NCI-H1694 (cell line): Measurements from ENCODE around the gene BANF2.
A peak's percentile ranks its signal among the peaks of the same experiment; 100 is the strongest.

Experiments used
- DNase-seq: peaks from one replicate; lab custom pipeline; 2025; lab: John Stamatoyannopoulos, UW

The BANF2 gene

DNA sequence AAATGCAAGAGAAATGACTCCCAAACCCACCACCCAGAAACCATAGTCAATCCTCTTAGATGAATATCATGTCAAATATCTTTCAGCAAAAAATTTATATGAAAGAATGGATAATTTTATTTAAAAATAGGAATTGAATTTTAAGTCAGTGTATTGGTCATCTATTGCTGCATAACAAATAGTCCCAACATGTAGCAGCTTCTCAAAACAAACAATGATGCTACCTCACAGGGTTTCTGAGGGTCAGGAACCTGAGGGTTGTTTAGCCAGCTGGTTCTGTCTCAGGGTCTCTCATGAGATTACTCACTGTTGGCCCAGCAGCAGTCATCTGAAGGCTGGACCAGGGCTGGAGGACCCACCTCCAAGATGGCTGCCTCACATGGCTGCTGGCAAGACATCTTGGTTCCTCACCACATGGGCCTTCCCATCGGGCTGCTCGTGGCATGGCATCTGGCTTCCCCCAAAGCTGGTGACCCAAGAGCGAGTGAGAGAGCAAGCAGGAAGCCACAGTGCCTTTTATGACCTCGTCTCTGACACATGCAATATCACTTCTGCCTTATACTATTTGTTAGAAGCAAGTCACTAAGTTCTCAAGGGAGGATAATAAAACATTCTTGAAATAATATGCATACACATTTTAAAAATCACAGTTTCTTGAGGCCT is 36.3 kb downstream of the BANF2 start:
- no peak for DNase-seq

DNA sequence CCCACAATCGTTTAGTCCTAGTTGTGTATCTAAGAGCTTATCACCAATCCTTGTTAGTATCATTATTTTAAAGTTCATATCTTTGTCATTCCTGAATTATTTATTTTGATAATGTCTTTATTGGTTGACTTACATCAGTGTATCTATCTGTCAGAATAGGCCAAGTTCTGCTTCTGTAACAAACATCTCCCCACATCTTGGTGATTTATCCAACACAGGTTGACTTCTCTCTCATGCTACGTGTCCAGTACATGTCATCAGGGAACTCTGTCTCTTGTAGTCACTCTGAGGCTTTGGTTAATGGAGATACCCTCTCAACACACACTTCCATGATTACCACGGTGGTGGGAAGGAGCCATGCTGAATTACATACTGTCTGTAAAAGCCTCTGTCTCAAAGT is 38.4 kb downstream of the BANF2 start:
- no peak for DNase-seq

DNA sequence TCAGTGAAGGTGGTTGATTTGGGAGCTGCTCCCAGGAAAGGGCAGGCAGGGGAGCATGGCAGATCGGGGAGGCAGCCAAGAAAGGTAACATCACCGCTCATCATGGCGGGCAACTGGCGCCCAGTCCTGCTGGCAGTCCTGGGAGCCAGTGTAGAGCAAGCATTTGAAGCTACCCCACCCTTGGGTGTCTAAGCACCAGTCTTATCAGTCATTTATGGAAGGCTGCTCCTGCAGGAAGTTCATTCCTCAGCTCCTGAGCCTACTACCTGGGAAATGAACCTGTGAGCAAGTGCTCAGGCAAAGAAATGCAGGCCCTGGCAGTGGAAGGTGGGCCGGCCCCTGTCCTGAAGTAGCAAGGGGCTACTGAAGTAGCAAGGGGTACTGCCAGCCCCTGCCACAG is 41.5 kb downstream of the BANF2 start:
- no peak for DNase-seq

DNA sequence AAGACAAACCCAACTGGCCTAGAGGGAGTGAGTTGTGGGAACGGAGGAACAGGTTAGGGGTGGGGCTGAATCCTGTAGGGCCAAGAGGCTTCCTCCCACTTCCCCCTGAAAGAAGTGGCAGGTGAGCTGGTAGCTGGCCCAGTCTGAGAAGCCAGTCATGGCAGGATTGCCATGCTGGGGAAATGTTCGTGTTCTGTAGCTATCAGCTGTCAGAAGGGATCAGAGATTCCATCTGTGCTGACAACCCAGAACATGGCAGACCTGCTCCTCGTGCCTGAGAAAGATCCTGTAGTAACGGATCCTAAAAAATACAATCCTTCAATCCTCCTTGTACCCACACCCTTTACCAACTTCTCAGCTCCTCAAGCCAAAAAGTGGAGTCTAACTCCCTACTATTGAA is 43.0 kb downstream of the BANF2 start:
- DNase-seq = no peak

DNA sequence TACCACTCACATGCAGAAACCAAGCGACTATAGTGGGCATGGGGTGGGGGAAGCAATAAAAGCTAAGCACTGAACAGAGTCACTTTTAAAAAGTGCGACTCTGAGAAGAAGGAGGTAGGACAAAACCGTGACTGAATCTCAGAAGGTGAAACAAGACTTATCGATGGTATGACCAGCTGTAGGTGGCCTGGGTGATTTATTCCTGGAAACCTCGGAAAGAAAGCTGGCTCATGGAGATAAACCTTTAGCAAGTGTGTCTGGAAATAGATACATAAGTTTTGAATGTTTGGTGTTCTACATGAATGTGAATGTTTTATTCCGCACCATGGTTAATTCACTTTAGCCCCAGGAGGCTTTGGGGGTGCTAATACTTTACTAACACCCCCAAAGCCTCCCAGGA is 43.9 kb downstream of the BANF2 start:
- no peak for DNase-seq

DNA sequence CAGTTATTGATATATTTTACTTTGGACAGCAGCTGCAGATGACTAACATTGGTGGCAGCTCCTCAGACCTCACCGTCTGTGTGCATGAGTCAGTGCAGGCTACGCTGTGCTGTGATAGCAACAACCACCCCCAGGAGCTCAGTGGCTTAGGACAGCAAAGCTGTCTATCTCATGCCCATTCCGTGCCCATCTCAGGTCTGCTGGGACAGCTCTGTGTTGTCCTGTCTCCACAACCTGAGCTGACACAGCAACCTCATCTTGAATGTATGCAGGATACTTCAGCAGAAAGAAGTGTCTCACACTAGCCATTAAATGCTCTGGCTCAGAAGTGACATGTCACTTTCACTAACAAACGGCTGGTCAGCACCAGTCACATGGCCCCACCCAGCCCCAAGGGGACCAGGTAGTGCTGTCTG is 47.7 kb downstream of the BANF2 start:
- DNase-seq = no peak

DNA sequence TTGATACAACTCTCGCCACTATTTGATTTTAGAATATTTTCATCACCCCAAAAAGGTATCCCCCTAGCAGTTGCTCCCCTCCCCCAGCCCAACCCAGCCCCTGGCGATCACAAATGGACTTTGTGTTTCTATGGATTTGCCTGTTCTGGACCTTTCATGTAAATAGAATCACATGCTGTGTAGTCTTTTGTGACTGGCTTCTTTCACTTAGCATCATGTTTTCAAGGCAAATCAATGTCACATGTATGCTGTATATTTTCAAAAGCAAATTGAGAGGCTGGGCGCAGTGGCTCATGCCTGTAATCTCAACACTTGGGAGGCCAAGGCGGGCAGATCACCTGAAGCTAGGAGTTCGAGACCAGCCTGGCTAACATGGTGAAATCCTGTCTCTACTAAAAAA is 48.5 kb downstream of the BANF2 start:
- no peak for DNase-seq

DNA sequence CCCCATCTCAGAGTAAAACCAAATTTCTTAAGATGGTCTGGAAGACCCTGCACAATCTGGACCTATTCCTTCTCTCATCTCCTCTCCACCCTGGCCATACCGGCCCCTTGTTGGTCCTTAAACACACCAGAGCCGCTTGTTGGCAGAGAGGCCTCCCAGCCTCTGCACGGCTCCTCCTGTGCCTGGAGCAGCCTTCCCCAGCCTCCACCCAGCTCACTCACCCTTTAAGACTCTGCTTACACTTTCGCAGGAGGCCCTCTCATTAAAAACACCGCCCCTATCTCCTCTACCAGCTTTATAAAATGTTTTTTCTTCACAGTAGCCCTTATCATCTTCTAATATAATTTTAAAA is 49.8 kb downstream of the BANF2 start:
- no peak for DNase-seq

DNA sequence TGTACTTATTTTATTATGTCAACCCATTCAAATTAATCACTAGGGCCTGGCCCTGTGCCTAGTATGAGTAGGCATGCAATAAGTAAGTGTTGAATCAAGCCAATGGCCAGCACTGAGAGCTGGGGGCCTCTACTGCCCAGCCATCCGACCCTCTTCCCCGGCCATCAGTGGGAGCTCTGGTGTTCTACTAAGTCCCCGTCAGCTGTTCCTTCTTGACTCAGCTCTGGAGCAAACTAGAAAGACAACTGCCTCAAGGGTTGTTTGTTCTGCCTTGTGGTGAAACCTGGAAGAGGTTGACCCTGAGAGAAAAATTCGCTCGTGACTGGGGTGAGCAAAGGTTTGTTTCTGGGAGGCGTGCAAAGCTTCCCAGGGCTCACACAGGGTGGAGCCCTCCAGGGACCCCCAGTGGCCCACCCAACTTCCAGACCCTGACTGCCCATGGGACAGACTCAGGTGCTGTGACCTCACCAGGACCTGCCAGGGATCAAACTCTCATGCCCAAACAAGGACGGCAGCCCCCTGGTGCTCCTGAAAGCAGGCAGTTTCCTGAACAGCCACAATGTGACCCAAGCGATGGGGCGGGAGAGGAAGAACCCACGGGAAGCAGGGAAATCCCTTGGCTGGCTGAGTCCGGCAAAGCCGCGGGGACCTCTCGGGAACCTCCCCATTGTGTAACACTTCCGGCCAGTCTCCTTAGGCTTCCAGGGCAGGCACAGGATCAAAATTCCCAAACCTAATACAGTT is 50.4 kb downstream of the BANF2 start:
- no peak for DNase-seq

DNA sequence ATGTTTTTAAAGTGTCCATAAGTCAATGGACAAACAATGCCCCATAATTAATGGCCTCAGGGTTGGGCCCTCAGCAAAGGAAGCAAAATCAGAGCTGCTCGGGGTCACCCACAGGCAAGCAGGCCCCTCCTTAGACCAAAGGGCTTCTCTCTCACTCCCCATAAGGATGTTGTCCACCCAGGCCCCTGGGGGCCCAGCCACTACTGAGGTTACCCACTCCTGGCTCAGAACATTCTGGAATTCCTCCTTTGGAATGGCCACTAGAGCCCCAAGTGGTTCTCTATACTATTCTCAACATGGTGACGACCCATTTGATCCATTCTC is 50.9 kb downstream of the BANF2 start:
- no peak for DNase-seq

DNA sequence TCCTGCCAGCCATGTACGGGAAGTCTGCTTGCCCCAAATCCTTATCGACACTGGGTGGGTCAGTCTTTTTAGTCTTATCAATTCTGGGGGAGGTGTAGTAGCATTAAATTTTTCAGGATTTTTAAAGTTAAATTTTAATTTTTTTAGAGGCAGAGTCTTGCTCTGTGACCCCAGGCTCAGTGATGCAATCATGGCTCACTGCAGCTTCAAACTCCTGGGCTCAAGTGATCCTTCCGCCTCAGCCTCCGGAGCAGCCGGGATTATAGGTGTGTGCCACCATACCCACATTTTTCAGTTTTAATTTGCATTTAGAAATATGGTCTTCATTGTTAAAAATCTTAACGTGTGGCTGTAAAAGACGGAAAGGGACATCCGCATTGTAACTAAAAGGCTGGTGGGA is 51.9 kb downstream of the BANF2 start:
- no peak for DNase-seq

DNA sequence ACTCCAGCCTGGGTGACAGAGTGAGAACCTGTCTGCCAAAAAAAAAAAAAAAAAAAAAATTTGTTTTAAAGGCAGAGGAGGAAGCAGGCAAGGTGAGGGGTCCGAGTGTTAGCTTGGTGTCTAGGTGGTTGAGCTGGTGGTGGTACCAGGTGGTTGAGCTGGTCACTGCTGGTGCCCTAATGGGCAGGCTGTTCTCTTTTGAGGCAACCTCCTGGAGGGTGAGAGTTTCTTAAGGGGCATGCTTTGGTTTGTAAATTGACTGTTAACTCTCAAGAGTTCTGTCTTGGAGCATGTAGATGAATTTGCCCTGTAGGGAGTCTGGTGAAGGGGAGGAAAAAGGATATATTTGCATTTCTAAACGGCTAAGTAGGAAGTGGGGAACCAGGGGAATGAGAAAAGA is 52.7 kb downstream of the BANF2 start:
- no peak for DNase-seq

DNA sequence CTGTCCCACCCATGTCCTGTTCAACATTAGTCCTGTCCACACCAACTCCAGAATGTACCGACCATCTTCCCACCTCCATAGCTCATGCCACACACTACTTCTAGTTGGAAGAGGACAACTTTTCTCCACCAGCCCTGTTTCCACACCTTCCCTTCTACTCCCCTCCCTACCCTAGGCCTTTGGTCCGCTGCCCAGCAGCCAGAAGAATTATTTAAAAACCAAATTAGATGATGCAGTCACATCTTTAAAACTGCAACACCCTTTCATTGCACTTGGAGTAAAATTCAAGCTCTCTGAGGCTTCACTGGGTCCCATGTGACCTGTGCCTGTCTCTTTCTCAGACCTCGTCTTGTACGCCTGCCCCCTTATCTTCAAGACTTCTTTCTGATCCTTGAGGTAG is 53.8 kb downstream of the BANF2 start:
- DNase-seq = no peak

DNA sequence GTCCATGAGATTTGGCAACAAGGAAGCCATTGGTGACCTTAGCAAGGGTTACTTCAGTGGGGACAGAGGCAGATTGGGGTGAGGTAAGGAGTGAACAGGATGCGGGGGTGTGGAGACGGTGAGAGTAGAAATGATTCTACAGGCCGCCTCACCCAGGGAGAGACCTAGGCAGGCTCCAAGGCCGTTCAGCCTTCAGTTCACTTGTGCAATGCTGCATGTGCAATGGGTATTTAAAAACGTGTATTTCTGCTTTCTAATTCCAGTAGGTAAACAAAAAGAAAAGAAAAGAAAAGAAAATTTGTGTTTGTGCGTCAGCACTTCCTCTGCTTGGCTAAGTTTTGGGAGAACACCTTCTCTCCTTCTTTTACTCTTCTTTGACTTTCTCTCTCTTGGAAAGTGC is 56.8 kb downstream of the BANF2 start:
- no peak for DNase-seq

DNA sequence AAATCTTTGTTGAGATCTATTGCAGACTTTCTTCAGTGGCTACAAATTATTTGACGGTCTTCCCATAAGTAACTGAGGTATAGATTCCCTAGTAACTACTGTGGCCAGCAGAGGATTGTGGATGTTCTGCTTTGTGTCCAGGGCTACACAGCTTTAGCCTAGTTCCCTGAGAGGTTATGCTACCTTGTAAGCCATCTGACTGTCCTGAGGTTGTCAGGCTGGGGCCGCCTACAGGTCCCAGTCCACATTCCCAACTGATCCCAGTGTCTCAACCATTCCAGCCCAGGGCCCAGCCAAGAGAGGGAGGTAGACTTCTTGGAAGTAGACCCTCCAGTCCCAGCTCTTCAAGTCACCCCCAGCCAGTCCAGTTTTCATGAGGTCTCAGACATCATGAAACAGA is 57.7 kb downstream of the BANF2 start:
- no peak for DNase-seq

DNA sequence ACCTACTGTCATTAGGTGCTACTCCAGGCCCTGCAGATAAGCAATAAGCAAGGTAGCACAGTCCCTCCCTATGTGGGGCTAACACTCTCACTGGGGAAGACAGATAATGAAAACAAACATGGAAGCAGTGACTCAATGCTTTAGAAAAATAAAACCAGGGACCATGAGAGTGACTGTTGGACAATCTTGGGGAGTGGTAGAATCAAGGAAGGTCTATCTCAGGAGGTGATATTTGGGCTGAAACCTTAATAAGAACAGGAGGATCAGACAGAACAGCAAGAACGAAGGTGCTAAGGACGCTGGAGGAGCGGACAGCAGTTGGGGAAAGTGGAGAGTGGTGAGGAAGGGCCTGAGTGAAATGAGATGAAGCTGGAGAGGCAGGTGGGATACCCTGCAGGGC is 58.2 kb downstream of the BANF2 start:
- DNase-seq = no peak

DNA sequence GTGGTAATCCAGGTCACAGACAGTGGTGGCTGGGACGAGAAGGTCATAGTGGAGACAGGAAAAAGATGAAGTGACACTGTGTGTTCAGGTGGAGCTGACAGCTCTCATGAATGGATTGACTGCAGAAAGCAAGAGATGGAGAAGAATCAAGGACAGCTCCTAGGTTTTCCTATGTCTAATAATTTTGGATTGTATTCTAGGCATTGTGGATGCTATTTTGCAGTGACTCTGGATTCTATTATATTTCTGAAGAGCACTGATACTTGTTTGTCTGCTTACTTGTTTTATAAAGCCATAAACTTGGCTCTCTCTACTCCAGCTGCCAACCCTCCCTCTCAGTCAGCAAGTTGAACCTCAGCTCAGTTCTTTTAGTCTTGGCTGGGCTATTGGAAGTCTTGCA is 58.7 kb downstream of the BANF2 start:
- no peak for DNase-seq

DNA sequence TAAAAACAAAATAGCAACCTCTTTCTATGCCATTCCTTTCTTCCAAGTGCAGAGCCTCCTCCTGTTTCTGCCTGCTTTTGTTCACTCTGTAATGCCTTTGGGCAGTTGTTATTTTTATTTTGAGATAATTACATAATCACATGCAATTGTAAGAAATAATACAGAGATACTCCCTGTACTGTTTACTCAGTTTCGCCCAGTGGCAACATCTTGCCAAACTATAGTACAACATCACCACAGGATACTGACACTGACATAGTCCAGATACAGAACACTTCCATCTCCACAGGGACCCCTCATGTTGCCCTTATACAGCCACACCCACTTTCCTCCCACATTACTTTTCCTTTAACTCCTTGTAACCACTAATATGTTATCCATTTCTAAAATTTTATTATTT is 59.7 kb downstream of the BANF2 start:
- DNase-seq = no peak

DNA sequence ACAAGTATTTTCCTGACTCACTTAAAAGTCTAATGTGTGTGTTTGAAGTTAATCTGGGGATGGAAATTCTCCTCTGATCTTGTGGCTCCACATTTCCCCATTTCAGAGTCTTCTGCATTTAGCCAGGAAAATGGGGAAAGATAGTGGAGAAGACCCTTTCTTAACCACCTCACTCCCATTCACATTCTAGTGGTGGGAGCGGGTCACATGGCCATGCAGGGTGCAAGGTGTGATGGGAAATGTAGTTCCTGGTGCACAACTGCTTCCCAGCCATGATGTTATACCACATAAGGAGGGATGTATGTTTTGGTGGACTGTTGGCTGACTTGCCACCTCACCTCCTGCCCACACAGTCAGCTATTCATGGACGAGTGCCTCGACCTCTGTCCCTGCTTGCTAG is 61.8 kb downstream of the BANF2 start:
- DNase-seq = peak; percentile 11

DNA sequence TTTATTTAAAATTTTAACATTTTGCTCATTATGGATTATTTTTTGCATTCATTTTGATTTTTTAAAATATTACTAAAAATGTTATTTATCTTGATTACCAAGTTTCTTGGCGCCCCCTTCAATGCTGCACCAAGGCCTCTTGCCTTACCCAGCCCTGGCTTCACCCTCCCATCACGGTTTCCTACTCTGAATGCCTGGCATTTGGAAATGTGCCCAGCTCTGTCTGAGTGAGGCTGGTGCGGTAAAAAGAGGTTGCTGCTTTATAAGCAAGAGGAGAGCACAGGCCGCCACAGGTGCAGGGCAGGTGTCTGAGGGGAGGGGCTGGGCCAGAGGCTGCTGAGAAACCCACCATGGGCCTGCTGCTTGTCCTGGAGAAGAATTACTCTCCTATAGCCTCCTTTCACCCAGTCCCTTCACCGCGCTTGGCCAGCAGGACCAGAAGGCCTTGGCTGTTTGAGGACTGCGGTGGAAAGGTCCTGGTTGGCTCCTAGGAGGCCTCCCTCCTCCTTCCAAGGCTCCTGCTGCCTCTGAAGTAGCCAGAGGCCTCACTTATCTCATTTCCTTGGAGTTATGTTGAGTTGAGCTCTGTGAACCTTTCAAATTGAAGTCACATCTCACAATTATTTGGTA is 62.6 kb downstream of the BANF2 start:
- no peak for DNase-seq

DNA sequence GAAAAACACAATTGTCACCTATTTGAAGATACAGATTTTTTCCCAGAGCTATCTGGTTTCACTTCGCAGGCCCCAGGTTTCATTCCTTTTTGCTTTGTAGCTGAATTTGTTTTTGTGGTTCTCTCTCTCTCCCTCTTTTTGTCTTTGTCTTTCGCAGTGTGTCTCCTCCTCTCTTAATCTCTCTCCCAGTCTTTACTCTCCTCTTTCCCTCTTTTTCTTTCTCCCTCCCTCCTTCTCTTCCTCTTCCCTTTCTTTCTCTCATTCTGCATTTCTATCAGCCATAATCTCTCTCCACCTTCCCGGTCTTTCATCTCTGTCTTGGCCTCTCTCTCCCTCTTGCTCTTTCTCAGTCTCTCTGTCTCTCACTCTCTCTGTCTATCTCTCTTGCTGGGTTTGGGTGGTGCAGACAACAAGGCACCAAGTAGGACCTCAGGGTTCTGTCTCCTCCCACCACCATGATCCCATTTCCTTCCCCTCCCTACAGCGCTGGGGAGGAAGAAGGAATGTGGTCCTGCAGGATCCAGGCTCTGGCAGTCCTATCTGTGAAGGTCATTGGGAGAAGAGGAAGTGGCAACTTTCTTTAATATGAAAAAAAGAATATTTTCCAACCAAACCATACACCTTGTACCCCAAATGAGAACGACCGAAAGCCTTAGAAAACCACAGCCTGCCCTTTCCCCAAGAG is 63.2 kb downstream of the BANF2 start:
- DNase-seq = no peak

DNA sequence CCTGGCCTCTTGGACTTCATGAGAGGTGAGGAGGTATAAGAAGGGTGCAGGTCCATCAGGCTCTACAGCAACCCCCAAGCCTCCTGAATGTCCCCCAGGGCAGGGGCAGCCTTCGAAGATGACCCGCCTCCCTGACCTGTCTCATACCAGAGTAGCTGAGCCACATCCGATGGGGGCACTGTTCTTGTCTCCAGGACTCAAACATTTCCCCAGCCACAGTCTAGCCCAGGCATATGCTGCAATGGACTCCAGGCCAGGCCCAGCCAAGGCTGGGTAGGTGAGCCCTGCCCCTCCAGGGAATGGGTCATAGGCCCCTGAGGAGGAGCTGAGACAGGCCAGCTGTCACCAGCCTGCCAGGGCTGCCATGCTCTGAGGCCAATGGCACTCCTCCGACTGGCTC is 65.3 kb downstream of the BANF2 start:
- no peak for DNase-seq

DNA sequence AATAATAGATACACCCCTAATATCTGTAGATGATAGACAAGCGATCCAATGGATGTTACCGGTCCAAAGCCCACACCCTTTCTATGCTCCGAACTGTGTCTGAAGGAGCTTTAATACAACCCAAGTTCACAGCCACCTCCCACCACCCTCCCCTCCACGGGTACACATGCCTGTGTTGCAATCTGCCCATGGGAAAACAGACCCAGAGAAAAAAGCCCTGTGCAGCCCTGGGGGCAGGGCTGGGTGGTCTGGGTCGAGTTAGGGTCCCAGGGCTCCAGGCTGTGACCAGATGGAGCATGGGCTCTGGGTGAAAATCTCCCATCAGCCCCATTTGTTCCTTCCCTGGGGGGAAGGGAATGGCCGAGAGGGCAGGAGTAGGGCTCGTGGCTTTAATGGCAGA is 65.8 kb downstream of the BANF2 start:
- no peak for DNase-seq
